ENCODE results near the gene CCDC6.
"Not testable (repeated sequence)": the region's sequence is repeated elsewhere in the genome, so short reads cannot be mapped to it uniquely, and the experiment has no call there.

The CCDC6 gene

GRCh38 chr10:59770689-59771088, 135.7 kb downstream of the CCDC6 start:
- DNase-seq (ENCODE audit: low read depth in 2 of 2, low spot score in 1 of 2): no peak

GRCh38 chr10:59762505-59762904, 143.9 kb downstream of the CCDC6 start:
- no peak for DNase-seq (ENCODE audit: low read depth in 2 of 2, low spot score in 1 of 2)

GRCh38 chr10:59757966-59758365, 148.4 kb downstream of the CCDC6 start:
- no peak for DNase-seq (ENCODE audit: low read depth in 2 of 2, low spot score in 1 of 2)

GRCh38 chr10:59754951-59755350, 151.4 kb downstream of the CCDC6 start:
- no peak for DNase-seq (ENCODE audit: low read depth in 2 of 2, low spot score in 1 of 2)

- DNase-seq (ENCODE audit: low read depth in 2 of 2, low spot score in 1 of 2): no peak
Observed at GRCh38 chr10:59753267-59753666, 153.1 kb downstream of the CCDC6 start, which contains the start of gene MRLN. Gene MRLN, minus strand, starts transcription at chr10:59753455.

- DNase-seq (ENCODE audit: low read depth in 2 of 2, low spot score in 1 of 2): no peak
Observed at GRCh38 chr10:59752278-59752940, 153.9 kb downstream of the CCDC6 start.

- DNase-seq (ENCODE audit: low read depth in 2 of 2, low spot score in 1 of 2): no peak
Observed at GRCh38 chr10:59750155-59750945, 156.0 kb downstream of the CCDC6 start.

GRCh38 chr10:59748834-59749233, 157.5 kb downstream of the CCDC6 start:
- DNase-seq (ENCODE audit: low read depth in 2 of 2, low spot score in 1 of 2): no peak

GRCh38 chr10:59745163-59745650, 161.1 kb downstream of the CCDC6 start:
- DNase-seq (ENCODE audit: low read depth in 2 of 2, low spot score in 1 of 2): no peak

GRCh38 chr10:59744762-59745161, 161.6 kb downstream of the CCDC6 start:
- not testable (repeated sequence) for DNase-seq (ENCODE audit: low read depth in 2 of 2, low spot score in 1 of 2)

GRCh38 chr10:59744156-59744555, 162.2 kb downstream of the CCDC6 start:
- DNase-seq (ENCODE audit: low read depth in 2 of 2, low spot score in 1 of 2): not testable (repeated sequence)

- no peak for DNase-seq (ENCODE audit: low read depth in 2 of 2, low spot score in 1 of 2)
Observed at GRCh38 chr10:59741583-59741982, 164.8 kb downstream of the CCDC6 start.

- no peak for DNase-seq (ENCODE audit: low read depth in 2 of 2, low spot score in 1 of 2)
Observed at GRCh38 chr10:59741048-59741447, 165.3 kb downstream of the CCDC6 start.

All from stimulated activated CD8-positive, alpha-beta memory T cell treated with anti-CD3 and anti-CD28 coated beads, Interleukin-4, amount 100 ng/mL, for 1 hour (primary cell).